WTC11 (cell line): Measurements from ENCODE around the gene FOXD1. TPM values are rescaled to one million over a fixed set of nuclear protein-coding genes. Genes with fewer than 3 reads are reported as not detected.

Experiments
- ATAC-seq: fragments of 200-7000 bp; cut with Tn5 transposase; 2 replicates; pipeline ENCODE4 v1.10.0; 2021; ENCODE audit warnings: mild to moderate bottlenecking, moderate library complexity
- CTCF ChIA-PET: fragments of 300-600 bp; sonication (Branson Sonifier 250); formaldehyde crosslinking; loops from one replicate; lab custom pipeline; 2021; ENCODE audit warnings: antibody characterized with exemption; lab: Charles Lee
- POLR2A ChIA-PET: fragments of 350-600 bp; sonication (Branson Sonifier 250); formaldehyde crosslinking; loops from one replicate; lab custom pipeline; 2021; ENCODE audit warnings: antibody characterized with exemption; lab: Charles Lee
- DNase-seq: peaks from one replicate; pipeline ENCODE4 v3.0.0; 2021; ENCODE audit warnings: low spot score
- H3K27ac Mint-ChIP-seq: 2 replicates; pipeline ENCODE4 v1.8.0; 2021; ENCODE audit warnings: mixed read lengths
- H3K27me3 Mint-ChIP-seq: 2 replicates; pipeline ENCODE4 v1.8.0; 2021; ENCODE audit warnings: low read depth, mild to moderate bottlenecking, moderate library complexity, mixed read lengths
- H3K36me3 Mint-ChIP-seq: 2 replicates; pipeline ENCODE4 v1.8.0; 2021; ENCODE audit warnings: mixed read lengths
- H3K4me1 Mint-ChIP-seq: 2 replicates; pipeline ENCODE4 v1.8.0; 2022; ENCODE audit warnings: mixed read lengths
- H3K4me3 Mint-ChIP-seq: 2 replicates; pipeline ENCODE4 v1.8.0; 2021; ENCODE audit warnings: mild to moderate bottlenecking, moderate library complexity, mixed read lengths
- H3K9me3 Mint-ChIP-seq: 2 replicates; pipeline ENCODE4 v1.8.0; 2021; ENCODE audit warnings: mixed read lengths
- CREM ChIP-seq: sonication (generic); formaldehyde crosslinking; IDR thresholded peaks from 2 replicates; pipeline ENCODE4 v1.8.1; 2022; ENCODE audit warnings: mild to moderate bottlenecking, missing genetic modification reagents, moderate library complexity
- FOXJ3 ChIP-seq: sonication (generic); formaldehyde crosslinking; IDR thresholded peaks from 2 replicates; pipeline ENCODE4 v1.9.0; 2021; ENCODE audit warnings: missing genetic modification reagents, mild to moderate bottlenecking, borderline replicate concordance
- HMGXB4 ChIP-seq: sonication (generic); formaldehyde crosslinking; IDR thresholded peaks from 2 replicates; pipeline ENCODE4 v1.8.1; 2023; ENCODE audit warnings: mild to moderate bottlenecking, moderate library complexity, missing genetic modification reagents
- JAZF1 ChIP-seq: fragments of 250-450 bp; sonication (Bioruptor Pico); IDR thresholded peaks from 2 replicates; pipeline ENCODE4 v1.9.0; 2021; ENCODE audit warnings: moderate library complexity, mild to moderate bottlenecking, inconsistent platforms
- NR2C2 ChIP-seq: sonication (generic); formaldehyde crosslinking; IDR thresholded peaks from 2 replicates; pipeline ENCODE4 v1.8.0; 2022; ENCODE audit warnings: mild to moderate bottlenecking, missing genetic modification reagents
- NR3C1 ChIP-seq: sonication (generic); formaldehyde crosslinking; conservative IDR thresholded peaks from 2 replicates; pipeline ENCODE4 v1.8.1; 2023; ENCODE audit warnings: low read depth, mild to moderate bottlenecking, missing genetic modification reagents
- RORB ChIP-seq: fragments of 250-450 bp; sonication (Bioruptor Pico); IDR thresholded peaks from 2 replicates; pipeline ENCODE4 v1.9.0; 2021; ENCODE audit warnings: mild to moderate bottlenecking
- SOX15 ChIP-seq: fragments of 250-450 bp; sonication (Bioruptor Pico); IDR thresholded peaks from 2 replicates; pipeline ENCODE4 v1.9.0; 2021; ENCODE audit warnings: mild to moderate bottlenecking
- USF1 ChIP-seq: sonication (generic); formaldehyde crosslinking; IDR thresholded peaks from 2 replicates; pipeline ENCODE4 v1.8.0; 2022; ENCODE audit warnings: mild to moderate bottlenecking, missing genetic modification reagents
- ZBTB21 ChIP-seq: sonication (generic); formaldehyde crosslinking; IDR thresholded peaks from 2 replicates; pipeline ENCODE4 v1.8.1; 2023; ENCODE audit warnings: mild to moderate bottlenecking, missing genetic modification reagents, borderline replicate concordance
- ZBTB43 ChIP-seq: sonication (generic); formaldehyde crosslinking; IDR thresholded peaks from 2 replicates; pipeline ENCODE4 v1.8.1; 2023; ENCODE audit warnings: mild to moderate bottlenecking, missing genetic modification reagents
- ZNF396 ChIP-seq: fragments of 250-450 bp; sonication (Bioruptor Pico); IDR thresholded peaks from 2 replicates; pipeline ENCODE4 v1.8.0; 2021; ENCODE audit warnings: mild to moderate bottlenecking, moderate library complexity, borderline replicate concordance
- ZNF416 ChIP-seq: fragments of 250-450 bp; sonication (Bioruptor Pico); IDR thresholded peaks from 2 replicates; pipeline ENCODE4 v1.9.0; 2021; ENCODE audit warnings: mild to moderate bottlenecking, inconsistent platforms
- total RNA-seq: library from RNA; stranded (reverse); gene quantifications from 3 replicates; pipeline ENCODE4 v1.2.3, GENCODE V29; 2021
- TF ChIP-seq, protein P1 (sequence below): fragments of 250-450 bp; sonication (Bioruptor Pico); IDR thresholded peaks from 2 replicates; pipeline ENCODE4 v1.8.0; 2021; ENCODE audit warnings: mild to moderate bottlenecking
- TF ChIP-seq, protein P2 (sequence below): sonication (generic); formaldehyde crosslinking; IDR thresholded peaks from 2 replicates; pipeline ENCODE4 v1.8.0; 2022; ENCODE audit warnings: mild to moderate bottlenecking, missing genetic modification reagents
- TF ChIP-seq, protein P3 (sequence below): sonication (generic); formaldehyde crosslinking; IDR thresholded peaks from 2 replicates; pipeline ENCODE4 v1.8.1; 2023; ENCODE audit warnings: mild to moderate bottlenecking, missing genetic modification reagents, borderline replicate concordance
- TF ChIP-seq, protein P4 (sequence below): sonication (generic); formaldehyde crosslinking; conservative IDR thresholded peaks from 2 replicates; pipeline ENCODE4 v1.8.1; 2022; ENCODE audit warnings: mild to moderate bottlenecking, missing genetic modification reagents
- TF ChIP-seq, protein P5 (sequence below): sonication (generic); formaldehyde crosslinking; IDR thresholded peaks from 2 replicates; pipeline ENCODE4 v1.8.1; 2022; ENCODE audit warnings: mild to moderate bottlenecking, missing genetic modification reagents, moderate library complexity, borderline replicate concordance

FOXD1 gene
- total RNA-seq, 1 experiment from 2014 or later, result 10.3 TPM

GRCh38 chr5:73434461-73434860, 14.1 kb downstream of the FOXD1 start:
- ATAC-seq (no peak), DNase-seq (no peak)
- Mint-ChIP-seq H3K27ac (no peak overlapping the region), H3K9me3 (no peaks in the 10 kb centered on the region), H3K36me3 (no peaks in the 10 kb centered on the region), H3K4me1 (peaks cover 35% of the 10 kb centered on the region), H3K27me3 (peaks cover 88% of the 10 kb centered on the region), H3K4me3 (no peak overlapping the region)
- POLR2A ChIA-PET, result no interaction called here
- TF ChIP-seq CREM (CRISPR knock-in tag) (no peak), FOXJ3 (CRISPR knock-in tag) (no peak), HMGXB4 (no peak), SOX15 (CRISPR knock-in tag) (no peak), NR3C1 (no peak), USF1 (CRISPR knock-in tag) (no peak), ZBTB21 (CRISPR knock-in tag) (no peak), RORB (no peak), JAZF1 (CRISPR knock-in tag) (no peak), ZNF396 (no peak), NR2C2 (CRISPR knock-in tag) (no peak), ZNF416 (CRISPR knock-in tag) (no peak)
- TF ChIP-seq, protein P1, sequence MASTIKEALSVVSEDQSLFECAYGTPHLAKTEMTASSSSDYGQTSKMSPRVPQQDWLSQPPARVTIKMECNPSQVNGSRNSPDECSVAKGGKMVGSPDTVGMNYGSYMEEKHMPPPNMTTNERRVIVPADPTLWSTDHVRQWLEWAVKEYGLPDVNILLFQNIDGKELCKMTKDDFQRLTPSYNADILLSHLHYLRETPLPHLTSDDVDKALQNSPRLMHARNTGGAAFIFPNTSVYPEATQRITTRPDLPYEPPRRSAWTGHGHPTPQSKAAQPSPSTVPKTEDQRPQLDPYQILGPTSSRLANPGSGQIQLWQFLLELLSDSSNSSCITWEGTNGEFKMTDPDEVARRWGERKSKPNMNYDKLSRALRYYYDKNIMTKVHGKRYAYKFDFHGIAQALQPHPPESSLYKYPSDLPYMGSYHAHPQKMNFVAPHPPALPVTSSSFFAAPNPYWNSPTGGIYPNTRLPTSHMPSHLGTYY, result no peak
- TF ChIP-seq, protein P2, sequence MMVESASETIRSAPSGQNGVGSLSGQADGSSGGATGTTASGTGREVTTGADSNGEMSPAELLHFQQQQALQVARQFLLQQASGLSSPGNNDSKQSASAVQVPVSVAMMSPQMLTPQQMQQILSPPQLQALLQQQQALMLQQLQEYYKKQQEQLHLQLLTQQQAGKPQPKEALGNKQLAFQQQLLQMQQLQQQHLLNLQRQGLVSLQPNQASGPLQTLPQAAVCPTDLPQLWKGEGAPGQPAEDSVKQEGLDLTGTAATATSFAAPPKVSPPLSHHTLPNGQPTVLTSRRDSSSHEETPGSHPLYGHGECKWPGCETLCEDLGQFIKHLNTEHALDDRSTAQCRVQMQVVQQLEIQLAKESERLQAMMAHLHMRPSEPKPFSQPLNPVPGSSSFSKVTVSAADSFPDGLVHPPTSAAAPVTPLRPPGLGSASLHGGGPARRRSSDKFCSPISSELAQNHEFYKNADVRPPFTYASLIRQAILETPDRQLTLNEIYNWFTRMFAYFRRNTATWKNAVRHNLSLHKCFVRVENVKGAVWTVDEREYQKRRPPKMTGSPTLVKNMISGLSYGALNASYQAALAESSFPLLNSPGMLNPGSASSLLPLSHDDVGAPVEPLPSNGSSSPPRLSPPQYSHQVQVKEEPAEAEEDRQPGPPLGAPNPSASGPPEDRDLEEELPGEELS (CRISPR knock-in tag), result no peak
- TF ChIP-seq, protein P3, sequence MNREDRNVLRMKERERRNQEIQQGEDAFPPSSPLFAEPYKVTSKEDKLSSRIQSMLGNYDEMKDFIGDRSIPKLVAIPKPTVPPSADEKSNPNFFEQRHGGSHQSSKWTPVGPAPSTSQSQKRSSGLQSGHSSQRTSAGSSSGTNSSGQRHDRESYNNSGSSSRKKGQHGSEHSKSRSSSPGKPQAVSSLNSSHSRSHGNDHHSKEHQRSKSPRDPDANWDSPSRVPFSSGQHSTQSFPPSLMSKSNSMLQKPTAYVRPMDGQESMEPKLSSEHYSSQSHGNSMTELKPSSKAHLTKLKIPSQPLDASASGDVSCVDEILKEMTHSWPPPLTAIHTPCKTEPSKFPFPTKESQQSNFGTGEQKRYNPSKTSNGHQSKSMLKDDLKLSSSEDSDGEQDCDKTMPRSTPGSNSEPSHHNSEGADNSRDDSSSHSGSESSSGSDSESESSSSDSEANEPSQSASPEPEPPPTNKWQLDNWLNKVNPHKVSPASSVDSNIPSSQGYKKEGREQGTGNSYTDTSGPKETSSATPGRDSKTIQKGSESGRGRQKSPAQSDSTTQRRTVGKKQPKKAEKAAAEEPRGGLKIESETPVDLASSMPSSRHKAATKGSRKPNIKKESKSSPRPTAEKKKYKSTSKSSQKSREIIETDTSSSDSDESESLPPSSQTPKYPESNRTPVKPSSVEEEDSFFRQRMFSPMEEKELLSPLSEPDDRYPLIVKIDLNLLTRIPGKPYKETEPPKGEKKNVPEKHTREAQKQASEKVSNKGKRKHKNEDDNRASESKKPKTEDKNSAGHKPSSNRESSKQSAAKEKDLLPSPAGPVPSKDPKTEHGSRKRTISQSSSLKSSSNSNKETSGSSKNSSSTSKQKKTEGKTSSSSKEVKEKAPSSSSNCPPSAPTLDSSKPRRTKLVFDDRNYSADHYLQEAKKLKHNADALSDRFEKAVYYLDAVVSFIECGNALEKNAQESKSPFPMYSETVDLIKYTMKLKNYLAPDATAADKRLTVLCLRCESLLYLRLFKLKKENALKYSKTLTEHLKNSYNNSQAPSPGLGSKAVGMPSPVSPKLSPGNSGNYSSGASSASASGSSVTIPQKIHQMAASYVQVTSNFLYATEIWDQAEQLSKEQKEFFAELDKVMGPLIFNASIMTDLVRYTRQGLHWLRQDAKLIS (CRISPR knock-in tag), result no peak
- TF ChIP-seq, protein P4, sequence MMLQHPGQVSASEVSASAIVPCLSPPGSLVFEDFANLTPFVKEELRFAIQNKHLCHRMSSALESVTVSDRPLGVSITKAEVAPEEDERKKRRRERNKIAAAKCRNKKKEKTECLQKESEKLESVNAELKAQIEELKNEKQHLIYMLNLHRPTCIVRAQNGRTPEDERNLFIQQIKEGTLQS (CRISPR knock-in tag), result no peak
- CTCF ChIA-PET, result interaction anchor here (1.2 kb wide), 1 partner anchor 17 kb away, joined by 3 read pairs; no protein-coding TSS in a partner anchor

- ChIA-PET CTCF (interaction anchor here (0.9 to 1.2 kb wide), 2 partner anchors 15 to 17 kb away, joined by 3 read pairs; no protein-coding TSS in a partner anchor), POLR2A (no interaction called here)
- H3K27ac Mint-ChIP-seq, result no peak overlapping the region
- peaks cover 33% of the 10 kb centered on the region for H3K4me1 Mint-ChIP-seq
- ATAC-seq (no peak), DNase-seq (no peak)
- H3K9me3 Mint-ChIP-seq, result no peaks in the 10 kb centered on the region
- H3K36me3 Mint-ChIP-seq, result no peaks in the 10 kb centered on the region
- H3K4me3 Mint-ChIP-seq, result no peak overlapping the region
- H3K27me3 Mint-ChIP-seq, result peaks cover 88% of the 10 kb centered on the region
- TF ChIP-seq, protein P5, sequence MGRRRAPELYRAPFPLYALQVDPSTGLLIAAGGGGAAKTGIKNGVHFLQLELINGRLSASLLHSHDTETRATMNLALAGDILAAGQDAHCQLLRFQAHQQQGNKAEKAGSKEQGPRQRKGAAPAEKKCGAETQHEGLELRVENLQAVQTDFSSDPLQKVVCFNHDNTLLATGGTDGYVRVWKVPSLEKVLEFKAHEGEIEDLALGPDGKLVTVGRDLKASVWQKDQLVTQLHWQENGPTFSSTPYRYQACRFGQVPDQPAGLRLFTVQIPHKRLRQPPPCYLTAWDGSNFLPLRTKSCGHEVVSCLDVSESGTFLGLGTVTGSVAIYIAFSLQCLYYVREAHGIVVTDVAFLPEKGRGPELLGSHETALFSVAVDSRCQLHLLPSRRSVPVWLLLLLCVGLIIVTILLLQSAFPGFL (CRISPR knock-in tag), result no peak
- TF ChIP-seq, protein P4 (CRISPR knock-in tag), result no peak
- TF ChIP-seq ZBTB43 (CRISPR knock-in tag), result no peak
Observed at GRCh38 chr5:73433982-73434342, 14.6 kb downstream of the FOXD1 start.
